ENCODE results near the gene PRSS12.
"Not testable (repeated sequence)": the region's sequence is repeated elsewhere in the genome, so short reads cannot be mapped to it uniquely, and the experiment has no call there.

PRSS12 gene

GRCh38 chr4:118271788-118272187 is 81.0 kb downstream of the PRSS12 start:
- DNase-seq: no peak

GRCh38 chr4:118270492-118270891 is 82.3 kb downstream of the PRSS12 start:
- peak; percentile 21 to 61 for DNase-seq

- no peak for DNase-seq
These were observed 84.0 kb downstream of the PRSS12 start for GRCh38 chr4:118268780-118269179.

GRCh38 chr4:118266145-118266496 is 86.7 kb downstream of the PRSS12 start:
- DNase-seq: not testable (repeated sequence)

- DNase-seq: no peak
These were observed 87.3 kb downstream of the PRSS12 start for GRCh38 chr4:118265312-118266144.

- DNase-seq: no peak
These were observed 88.7 kb downstream of the PRSS12 start for GRCh38 chr4:118264096-118264495.

- DNase-seq: no peak
These were observed 92.5 kb downstream of the PRSS12 start for GRCh38 chr4:118260309-118260708.

- DNase-seq: no peak
These were observed 93.7 kb downstream of the PRSS12 start for GRCh38 chr4:118259111-118259510.

GRCh38 chr4:118254368-118254767 is 98.4 kb downstream of the PRSS12 start:
- no peak for DNase-seq

- DNase-seq: no peak
These were observed 102.9 kb downstream of the PRSS12 start for GRCh38 chr4:118249890-118250289.

GRCh38 chr4:118237531-118237930 is 115.3 kb downstream of the PRSS12 start:
- DNase-seq: no peak

- DNase-seq: no peak
These were observed 117.2 kb downstream of the PRSS12 start for GRCh38 chr4:118235566-118236120.

Data from NCI-H446 (cell line).